SK-N-MC (cell line): ENCODE results near the gene LGALS1.

Experiments used
- DNase-seq: peaks from one replicate; pipeline ENCODE4 v3.0.0-alpha.2; 2011; ENCODE audit warnings: low read depth, low spot score
- H3K27ac ChIP-seq: fragments of 200-600 bp; sonication (generic); 2 replicates; pipeline ENCODE4 v1.5.1; 2016; ENCODE audit warnings: mixed run types
- H3K36me3 ChIP-seq: fragments of 200-600 bp; sonication (generic); 2 replicates; pipeline ENCODE4 v1.6.1; 2017; ENCODE audit warnings: antibody characterized with exemption, low read length, mixed read lengths; ENCODE audit not compliant: insufficient read depth
- H3K4me3 ChIP-seq: fragments of 200-600 bp; sonication (generic); 2 replicates; pipeline ENCODE4 v1.5.1; 2016
- H3K9ac ChIP-seq: fragments of 200-600 bp; sonication (generic); 2 replicates; pipeline ENCODE4 v1.8.0; 2017; ENCODE audit warnings: mixed run types, mixed read lengths; ENCODE audit not compliant: insufficient read length
- H3K9me3 ChIP-seq: fragments of 200-600 bp; sonication (generic); 2 replicates; pipeline ENCODE4 v1.6.1; 2017; ENCODE audit warnings: low read depth, mild to moderate bottlenecking, antibody characterized with exemption, low read length, moderate library complexity, mixed read lengths
- EZH2 ChIP-seq: fragments of 200-600 bp; sonication (generic); IDR thresholded peaks from one replicate; pipeline ENCODE4 v1.6.1; 2017; ENCODE audit warnings: antibody characterized with exemption
- FOXP2 ChIP-seq: optimal IDR thresholded peaks from 2 replicates; pipeline ENCODE3; 2011; ENCODE audit warnings: mild to moderate bottlenecking, moderate library complexity; ENCODE audit not compliant: insufficient read depth; ENCODE audit errors: extremely low read length, control extremely low read depth
- POLR2AphosphoS5 ChIP-seq: IDR thresholded peaks from 2 replicates; pipeline ENCODE4 v1.6.1; 2012; ENCODE audit warnings: mild to moderate bottlenecking, low read depth, low read length, borderline replicate concordance

Gene LGALS1

GRCh38 chr22:37703906-37704305 lies 28.5 kb downstream of the LGALS1 start:
- Histone ChIP-seq H3K27ac (no peak overlapping the region), H3K9ac (no peak overlapping the region), H3K4me3 (no peak overlapping the region), H3K36me3 (no peaks in the 10 kb centered on the region), H3K9me3 (no peaks in the 10 kb centered on the region)
- no peak for DNase-seq
- TF ChIP-seq POLR2AphosphoS5 = no peak
- TF ChIP-seq EZH2 = no peak
- TF ChIP-seq FOXP2 = no peak

GRCh38 chr22:37704645-37705044 lies 29.2 kb downstream of the LGALS1 start:
- TF ChIP-seq EZH2 = no peak
- TF ChIP-seq FOXP2 = no peak
- no peak for TF ChIP-seq POLR2AphosphoS5
- no peak overlapping the region for H3K27ac ChIP-seq
- H3K4me3 ChIP-seq = no peak overlapping the region
- no peak overlapping the region for H3K9ac ChIP-seq
- no peaks in the 10 kb centered on the region for H3K9me3 ChIP-seq
- H3K36me3 ChIP-seq = no peaks in the 10 kb centered on the region
- DNase-seq = no peak

- Histone ChIP-seq H3K36me3 (no peaks in the 10 kb centered on the region), H3K9me3 (no peaks in the 10 kb centered on the region), H3K27ac (no peak overlapping the region), H3K9ac (no peak overlapping the region), H3K4me3 (no peak overlapping the region)
- TF ChIP-seq EZH2 (no peak), POLR2AphosphoS5 (no peak), FOXP2 (no peak)
- no peak for DNase-seq
These were observed 29.8 kb downstream of the LGALS1 start for GRCh38 chr22:37705205-37705604.

- no peak overlapping the region for H3K4me3 ChIP-seq
- no peak for DNase-seq
- H3K9me3 ChIP-seq = no peaks in the 10 kb centered on the region
- H3K9ac ChIP-seq = no peak overlapping the region
- no peaks in the 10 kb centered on the region for H3K36me3 ChIP-seq
- no peak overlapping the region for H3K27ac ChIP-seq
- TF ChIP-seq FOXP2 (no peak), POLR2AphosphoS5 (no peak), EZH2 (no peak)
These were observed 33.4 kb downstream of the LGALS1 start for GRCh38 chr22:37708580-37709444.

GRCh38 chr22:37709445-37709765 lies 34.0 kb downstream of the LGALS1 start:
- TF ChIP-seq FOXP2 (no peak), EZH2 (no peak), POLR2AphosphoS5 (no peak)
- H3K4me3 ChIP-seq = no peak overlapping the region
- H3K36me3 ChIP-seq = no peaks in the 10 kb centered on the region
- H3K9me3 ChIP-seq = no peaks in the 10 kb centered on the region
- DNase-seq = no peak
- no peak overlapping the region for H3K9ac ChIP-seq
- no peak overlapping the region for H3K27ac ChIP-seq

- TF ChIP-seq FOXP2 (no peak), EZH2 (no peak)
- Histone ChIP-seq H3K9me3 (no peaks in the 10 kb centered on the region), H3K9ac (no peak overlapping the region), H3K36me3 (no peaks in the 10 kb centered on the region), H3K4me3 (no peak overlapping the region), H3K27ac (no peak overlapping the region)
- no peak for DNase-seq
These were observed 35.2 kb downstream of the LGALS1 start for GRCh38 chr22:37710675-37711074.

GRCh38 chr22:37711490-37711889 lies 36.1 kb downstream of the LGALS1 start:
- Histone ChIP-seq H3K36me3 (no peaks in the 10 kb centered on the region), H3K9ac (no peak overlapping the region), H3K9me3 (no peaks in the 10 kb centered on the region), H3K27ac (no peak overlapping the region), H3K4me3 (no peak overlapping the region)
- no peak for TF ChIP-seq EZH2
- no peak for TF ChIP-seq POLR2AphosphoS5
- TF ChIP-seq FOXP2 = no peak
- DNase-seq = no peak

- H3K36me3 ChIP-seq = no peaks in the 10 kb centered on the region
- TF ChIP-seq FOXP2 = no peak
These were observed 38.3 kb downstream of the LGALS1 start for GRCh38 chr22:37713761-37714160.

GRCh38 chr22:37714634-37715033 lies 39.2 kb downstream of the LGALS1 start:
- no peaks in the 10 kb centered on the region for H3K9me3 ChIP-seq
- no peak overlapping the region for H3K9ac ChIP-seq
- no peak overlapping the region for H3K27ac ChIP-seq
- H3K4me3 ChIP-seq = no peak overlapping the region
- no peak for DNase-seq
- TF ChIP-seq FOXP2 (no peak), POLR2AphosphoS5 (no peak), EZH2 (no peak)
- no peaks in the 10 kb centered on the region for H3K36me3 ChIP-seq

More at GRCh38 chr22:37713761-37714160, 38.3 kb downstream of the LGALS1 start:
- no peaks in the 10 kb centered on the region for H3K9me3 ChIP-seq
- no peak overlapping the region for H3K9ac ChIP-seq
- H3K27ac ChIP-seq = no peak overlapping the region
- H3K4me3 ChIP-seq = no peak overlapping the region
- no peak for DNase-seq
